Neural cell (in vitro differentiated cells): ENCODE results near the gene DHX34.

Experiments
- CTCF ChIP-seq: fragments of 450-650 bp; IDR thresholded peaks from 2 replicates; pipeline ENCODE4 v1.5.1; 2014; ENCODE audit warnings: antibody characterized with exemption, mild to moderate bottlenecking, moderate library complexity; ENCODE audit not compliant: poor library complexity, severe bottlenecking
- TAF1 ChIP-seq: IDR thresholded peaks from 2 replicates; pipeline ENCODE4 v1.6.1; 2012; ENCODE audit warnings: low read depth

GRCh38 chr19:47428177-47428894 lies 79.2 kb downstream of the DHX34 start:
- TF ChIP-seq TAF1, result no peak
- TF ChIP-seq CTCF, result no peak
